ENCODE data around the gene PRRX2. TPM values are rescaled to one million over a fixed set of nuclear protein-coding genes. Genes with fewer than 3 reads are reported as not detected.
"Not testable (repeated sequence)": the region's sequence is repeated elsewhere in the genome, so short reads cannot be mapped to it uniquely, and the experiment has no call there.

The PRRX2 gene
- total RNA-seq, 1 experiment from 2014 or later = 12.7 TPM

DNA sequence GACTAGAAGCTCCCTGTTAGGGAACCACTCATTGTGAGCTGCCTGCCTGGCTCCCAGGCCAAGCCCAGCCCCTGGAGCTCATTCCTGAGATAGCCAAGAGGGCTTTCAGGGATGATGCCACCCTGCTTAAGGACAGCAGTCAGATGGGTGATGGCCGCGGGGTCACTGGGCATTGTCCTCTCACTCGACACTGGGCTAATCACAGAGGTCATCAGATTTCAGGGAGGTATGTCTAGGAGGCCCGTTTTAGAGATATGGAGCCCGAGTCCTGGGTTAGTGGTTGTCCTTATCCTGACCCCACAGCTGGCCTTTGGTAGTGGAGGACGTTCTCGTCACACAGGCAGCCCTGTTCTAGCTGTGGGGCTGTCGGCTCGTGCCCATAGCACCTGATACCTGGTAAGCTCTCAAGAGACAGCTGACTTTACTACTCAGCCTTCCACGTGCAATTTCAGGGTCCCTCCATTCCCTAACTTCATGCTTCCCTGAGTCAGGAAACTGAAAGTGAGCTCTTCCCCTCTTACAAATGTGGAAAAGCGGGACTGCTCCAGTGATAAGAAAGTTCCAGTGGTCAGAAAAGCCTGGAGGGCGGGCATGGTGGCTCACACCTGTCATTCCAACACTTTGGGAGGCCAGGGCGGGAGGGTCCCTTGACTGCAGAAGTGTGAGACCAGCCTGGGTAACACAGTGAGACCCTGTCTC, 94.5 kb downstream of the PRRX2 start:
- CTCF ChIA-PET = interaction anchor here (1.6 kb wide), 1 partner anchor 22 kb away, joined by 4 read pairs; no protein-coding TSS in a partner anchor
- Histone ChIP-seq H3K4me3 (ENCODE audit: low read depth, low read length, poor library complexity, severe bottlenecking) (no peak overlapping the region), H3K9me3 (ENCODE audit: low read depth, low read length, poor library complexity, severe bottlenecking) (no peaks in the 10 kb centered on the region), H3K36me3 (ENCODE audit: insufficient read depth, low read length, poor library complexity, severe bottlenecking) (no peaks in the 10 kb centered on the region), H3K27me3 (replicated peaks; ENCODE audit: insufficient read depth, low read depth, low read length, poor library complexity) (no peaks in the 10 kb centered on the region), H3K4me1 (ENCODE audit: insufficient read depth, low read length, poor library complexity, severe bottlenecking) (no peaks in the 10 kb centered on the region), H3K27ac (ENCODE audit: low read depth, low read length, poor library complexity, severe bottlenecking) (no peak overlapping the region)
- DNase-seq (ENCODE audit: low spot score) = no peak
- TF ChIP-seq EZH2 (IDR thresholded peaks at IDR 0.05; ENCODE audit: borderline replicate concordance, low read depth, low read length, poor library complexity, severe bottlenecking) = no peak
- no peak for TF ChIP-seq CTCF (conservative IDR thresholded peaks at IDR 0.05; ENCODE audit: low read depth, low read length)
- POLR2A ChIA-PET (ENCODE audit: low non-redundant PET) = interaction anchor here (0.6 kb wide), 1 partner anchor 7 kb away, joined by 9 read pairs; no protein-coding TSS in a partner anchor
- BruUV-seq (replicated peaks) = no TSS peak
- intact Hi-C loops (cut with micrococcal nuclease; ENCODE audit: unreplicated experiment) = no loop called here

DNA sequence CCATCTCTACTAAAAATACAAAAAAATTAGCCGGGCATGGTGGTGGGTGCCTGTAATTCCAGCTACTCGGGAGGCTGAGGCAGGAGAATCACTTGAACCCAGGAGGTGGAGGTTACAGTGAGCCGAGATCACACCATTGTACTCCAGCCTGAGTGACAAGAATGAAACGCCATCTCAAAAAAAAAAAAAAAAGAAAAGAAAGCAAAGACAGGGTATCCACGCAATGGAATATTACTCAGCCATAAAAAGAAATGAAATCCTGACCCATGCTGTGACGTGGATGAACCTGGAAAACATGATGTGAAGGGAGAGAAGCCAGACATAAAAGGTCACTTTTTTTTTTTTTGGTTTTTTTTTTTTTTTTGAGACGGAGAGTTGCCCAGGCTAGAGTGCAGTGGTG, 95.3 kb downstream of the PRRX2 start:
- H3K36me3 ChIP-seq (ENCODE audit: insufficient read depth, low read length, poor library complexity, severe bottlenecking); H3K27ac ChIP-seq (ENCODE audit: low read depth, low read length, poor library complexity, severe bottlenecking); H3K4me3 ChIP-seq (ENCODE audit: low read depth, low read length, poor library complexity, severe bottlenecking); POLR2A ChIA-PET (ENCODE audit: low non-redundant PET); DNase-seq (ENCODE audit: low spot score); H3K9me3 ChIP-seq (ENCODE audit: low read depth, low read length, poor library complexity, severe bottlenecking); intact Hi-C loops (cut with micrococcal nuclease; ENCODE audit: unreplicated experiment); H3K4me1 ChIP-seq (ENCODE audit: insufficient read depth, low read length, poor library complexity, severe bottlenecking); BruUV-seq (replicated peaks); H3K27me3 ChIP-seq (replicated peaks; ENCODE audit: insufficient read depth, low read depth, low read length, poor library complexity): not testable (repeated sequence)
- CTCF ChIA-PET = interaction anchor here (1.1 kb wide), 1 partner anchor 31 kb away, joined by 3 read pairs; no protein-coding TSS in a partner anchor

DNA sequence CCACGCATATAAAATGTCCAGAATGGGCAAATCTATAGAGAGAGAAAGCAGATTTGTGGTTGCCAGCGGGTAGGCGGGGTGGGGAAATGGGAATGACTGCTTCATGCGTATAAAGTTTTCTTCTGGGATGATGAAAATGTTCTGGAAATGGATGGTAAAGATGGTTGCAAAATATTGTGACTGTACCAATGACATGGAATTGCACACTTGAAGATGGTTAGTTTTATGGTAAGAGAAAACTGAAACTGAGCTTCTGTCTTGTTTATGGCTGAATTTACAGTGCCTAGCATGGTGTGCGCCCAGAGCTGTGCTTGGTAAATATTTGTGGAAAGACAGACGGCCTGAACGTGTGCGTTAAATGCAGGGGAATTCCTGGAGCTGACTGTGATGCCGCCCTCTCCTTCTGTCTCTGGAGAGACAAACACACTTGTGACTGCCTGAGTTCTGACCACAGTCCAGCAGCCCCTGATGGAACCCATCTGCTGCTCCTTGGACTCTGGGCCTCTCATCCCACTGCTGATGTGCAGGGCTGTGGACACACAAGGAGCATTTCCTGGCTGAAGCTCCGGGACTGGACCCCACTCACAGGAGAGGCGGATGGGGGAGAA, 96.0 kb downstream of the PRRX2 start:
- intact Hi-C loops (cut with micrococcal nuclease; ENCODE audit: unreplicated experiment) = no loop called here
- no peaks in the 10 kb centered on the region for H3K36me3 ChIP-seq (ENCODE audit: insufficient read depth, low read length, poor library complexity, severe bottlenecking)
- ChIA-PET POLR2A (ENCODE audit: low non-redundant PET) (interaction anchor here (0.5 to 0.7 kb wide), 2 partner anchors 15 to 39 kb away, joined by 7 to 10 read pairs; no protein-coding TSS in a partner anchor), CTCF (interaction anchor here (0.7 to 1.1 kb wide), 2 partner anchors 32 to 630 kb away, joined by 3 to 7 read pairs; no protein-coding TSS in a partner anchor)
- no TSS peak for BruUV-seq (replicated peaks)
- DNase-seq (ENCODE audit: low spot score) = no peak
- no peaks in the 10 kb centered on the region for H3K27me3 ChIP-seq (replicated peaks; ENCODE audit: insufficient read depth, low read depth, low read length, poor library complexity)
- no peaks in the 10 kb centered on the region for H3K9me3 ChIP-seq (ENCODE audit: low read depth, low read length, poor library complexity, severe bottlenecking)
- H3K27ac ChIP-seq (ENCODE audit: low read depth, low read length, poor library complexity, severe bottlenecking) = no peak overlapping the region
- no peak for TF ChIP-seq CTCF (conservative IDR thresholded peaks at IDR 0.05; ENCODE audit: low read depth, low read length)
- TF ChIP-seq EZH2 (IDR thresholded peaks at IDR 0.05; ENCODE audit: borderline replicate concordance, low read depth, low read length, poor library complexity, severe bottlenecking) = no peak
- no peaks in the 10 kb centered on the region for H3K4me1 ChIP-seq (ENCODE audit: insufficient read depth, low read length, poor library complexity, severe bottlenecking)
- no peak overlapping the region for H3K4me3 ChIP-seq (ENCODE audit: low read depth, low read length, poor library complexity, severe bottlenecking)
